H1 (cell line): ENCODE measurements around the gene IDI1. TPM values are rescaled to one million over a fixed set of nuclear protein-coding genes. Genes with fewer than 3 reads are reported as not detected.
A peak's percentile ranks its signal among the peaks of the same experiment; 100 is the strongest.

Experiments used
- CTCF ChIA-PET: fragments of 300-600 bp; sonication (Branson Sonifier 250); formaldehyde crosslinking; loops from one replicate; lab custom pipeline; 2021; ENCODE audit not compliant: partially characterized antibody; lab: Charles Lee
- POLR2A ChIA-PET: fragments of 300-600 bp; sonication (Branson Sonifier 250); formaldehyde crosslinking; loops from one replicate; lab custom pipeline; 2021; ENCODE audit warnings: inconsistent platforms; ENCODE audit not compliant: partially characterized antibody; lab: Charles Lee
- DNase-seq, 2 experiments: peaks; one replicate each; pipeline versions ENCODE4 v3.0.0 to v3.0.0-alpha.2; 2010 to 2022; ENCODE audit warnings: low spot score in 2 of 2, low read depth in 1 of 2, mixed read lengths in 1 of 2
- FAIRE-seq: peaks from 2 replicates; lab custom pipeline; 2011; peaks lifted over from hg19 to GRCh38; lab: Jason Lieb, UNC
- H2AFZ ChIP-seq: 2 replicates; pipeline ENCODE4 v1.8.1; 2012; ENCODE audit warnings: low read length, inconsistent platforms
- H2AK5ac ChIP-seq: 2 replicates; pipeline ENCODE4 v1.6.1; 2013; ENCODE audit warnings: low read depth, low read length
- H2BK120ac ChIP-seq: replicated peaks from 2 replicates; pipeline ENCODE3; 2013; ENCODE audit warnings: low read depth, low read length, inconsistent platforms
- H2BK12ac ChIP-seq: 2 replicates; pipeline ENCODE4 v1.6.1; 2013; ENCODE audit warnings: low read depth, low read length
- H2BK15ac ChIP-seq: 2 replicates; pipeline ENCODE4 v1.6.1; 2013; ENCODE audit warnings: low read length
- H2BK20ac ChIP-seq: 2 replicates; pipeline ENCODE4 v1.6.1; 2013; ENCODE audit warnings: low read length
- H2BK5ac ChIP-seq: 2 replicates; pipeline ENCODE4 v1.6.1; 2013; ENCODE audit warnings: low read depth, low read length
- H3K14ac ChIP-seq: 2 replicates; pipeline ENCODE4 v1.6.1; 2013; ENCODE audit warnings: inconsistent platforms; ENCODE audit not compliant: insufficient read length
- H3K18ac ChIP-seq: 2 replicates; pipeline ENCODE4 v1.6.1; 2013; ENCODE audit warnings: low read length; ENCODE audit errors: extremely low read depth
- H3K23ac ChIP-seq: 2 replicates; pipeline ENCODE4 v1.6.1; 2013; ENCODE audit warnings: inconsistent platforms; ENCODE audit not compliant: insufficient read length
- H3K23me2 ChIP-seq: 2 replicates; pipeline ENCODE4 v1.6.1; 2013; ENCODE audit warnings: low read depth, low read length
- H3K27ac ChIP-seq: 2 replicates; pipeline ENCODE4 v1.6.1; 2011; ENCODE audit warnings: low read depth, low read length, inconsistent platforms
- H3K27me3 ChIP-seq, 4 experiments: replicated peaks in 1 of 4; 1 replicate in 1 of 4; 2 replicates in 3 of 4; pipeline versions ENCODE4 v1.6.1 to v1.8.1; 2011 to 2013; ENCODE audit warnings: low read length in 3 of 4, mild to moderate bottlenecking in 3 of 4, inconsistent platforms in 2 of 4, mixed read lengths in 2 of 4, moderate library complexity in 1 of 4; ENCODE audit not compliant: control insufficient read depth in 3 of 4, insufficient read depth in 3 of 4; ENCODE audit errors: extremely low read depth in 1 of 4
- H3K36me3 ChIP-seq, 4 experiments: 2 replicates each; pipeline versions ENCODE4 v1.6.1 to v1.8.1; 2011 to 2013; ENCODE audit warnings: mild to moderate bottlenecking in 4 of 4, low read length in 3 of 4, moderate library complexity in 2 of 4, control low read depth in 1 of 4, inconsistent platforms in 1 of 4; ENCODE audit not compliant: insufficient read depth in 4 of 4, control insufficient read depth in 2 of 4
- H3K4ac ChIP-seq: replicated peaks from 2 replicates; pipeline ENCODE3; 2013; ENCODE audit warnings: low read length, low read depth, mixed read lengths, inconsistent platforms; ENCODE audit not compliant: insufficient read length
- H3K4me1 ChIP-seq, 4 experiments: replicated peaks in 1 of 4; 1 replicate in 1 of 4; 2 replicates in 3 of 4; pipeline versions ENCODE4 v1.6.1 to v1.8.1; 2011 to 2013; ENCODE audit warnings: low read length in 3 of 4, inconsistent platforms in 2 of 4, mixed read lengths in 1 of 4; ENCODE audit not compliant: insufficient read depth in 4 of 4, control insufficient read depth in 3 of 4
- H3K4me2 ChIP-seq, 2 experiments: 2 replicates each; pipeline versions ENCODE4 v1.6.1 to v1.8.1; 2011 to 2013; ENCODE audit warnings: low read depth in 2 of 2, low read length in 2 of 2, control low read depth in 1 of 2, inconsistent platforms in 1 of 2, mild to moderate bottlenecking in 1 of 2; ENCODE audit not compliant: insufficient read depth in 1 of 2
- H3K4me3 ChIP-seq, 4 experiments: fragments of 200-600, 300-600 bp in 1 of 4; sonication (generic), shearing (Covaris generic), sonication (Bioruptor Twin) in 1 of 4; 2 replicates each; pipeline versions ENCODE4 v1.5.1 to v1.8.1; 2011 to 2016; ENCODE audit warnings: low read length in 4 of 4, low read depth in 3 of 4, control low read depth in 2 of 4, inconsistent platforms in 2 of 4, mild to moderate bottlenecking in 2 of 4, mixed read lengths in 1 of 4, moderate library complexity in 1 of 4; ENCODE audit not compliant: insufficient read depth in 2 of 4; ENCODE audit errors: extremely low read depth in 1 of 4
- H3K56ac ChIP-seq: replicated peaks from 2 replicates; pipeline ENCODE3; 2013; ENCODE audit warnings: low read depth, mild to moderate bottlenecking, mixed read lengths, low read length, inconsistent platforms; ENCODE audit not compliant: insufficient read length
- H3K79me1 ChIP-seq: 2 replicates; pipeline ENCODE4 v1.6.1; 2013; ENCODE audit warnings: low read depth, low read length, control low read depth
- H3K79me2 ChIP-seq, 2 experiments: 2 replicates each; pipeline versions ENCODE4 v1.6.1 to v1.8.1; 2012 to 2013; ENCODE audit warnings: low read length in 2 of 2, mild to moderate bottlenecking in 2 of 2, inconsistent platforms in 1 of 2; ENCODE audit not compliant: insufficient read depth in 2 of 2, control insufficient read depth in 1 of 2
- H3K9ac ChIP-seq, 4 experiments: replicated peaks in 1 of 4; 1 replicate in 1 of 4; 2 replicates in 3 of 4; pipeline versions ENCODE4 v1.6.1 to v1.8.1; 2011 to 2013; ENCODE audit warnings: low read depth in 3 of 4, low read length in 3 of 4, control low read depth in 2 of 4, mild to moderate bottlenecking in 2 of 4, moderate library complexity in 2 of 4, inconsistent platforms in 1 of 4; ENCODE audit errors: extremely low read depth in 1 of 4
- H3K9me3 ChIP-seq, 2 experiments: 2 replicates each; pipeline versions ENCODE4 v1.6.1 to v1.8.1; 2012 to 2013; ENCODE audit warnings: mild to moderate bottlenecking in 2 of 2, moderate library complexity in 2 of 2, control low read depth in 1 of 2, inconsistent platforms in 1 of 2, low read depth in 1 of 2, low read length in 1 of 2, mixed read lengths in 1 of 2; ENCODE audit not compliant: insufficient read depth in 2 of 2
- H4K20me1 ChIP-seq, 2 experiments: replicated peaks in 1 of 2; 2 replicates each; pipeline versions ENCODE3 to v1.8.1; 2011 to 2013; ENCODE audit warnings: inconsistent platforms in 2 of 2, low read length in 2 of 2, mild to moderate bottlenecking in 1 of 2; ENCODE audit not compliant: insufficient read depth in 2 of 2, control insufficient read depth in 1 of 2
- H4K5ac ChIP-seq: 2 replicates; pipeline ENCODE4 v1.6.1; 2013; ENCODE audit warnings: low read length, low read depth, mixed read lengths, inconsistent platforms; ENCODE audit not compliant: insufficient read length
- H4K8ac ChIP-seq: 2 replicates; pipeline ENCODE4 v1.8.0; 2013; ENCODE audit warnings: mild to moderate bottlenecking, moderate library complexity, low read length, inconsistent platforms; ENCODE audit not compliant: insufficient read depth; ENCODE audit errors: extremely low read depth
- H4K91ac ChIP-seq: replicated peaks from 2 replicates; pipeline ENCODE3; 2013; ENCODE audit warnings: low read length, mixed read lengths, inconsistent platforms; ENCODE audit not compliant: insufficient read length
- NRF1 ChIP-seq: IDR thresholded peaks from 2 replicates; pipeline ENCODE4 v1.6.1; 2011; ENCODE audit warnings: mild to moderate bottlenecking, low read depth, low read length, improper control_type of control experiment
- WGBS, 2 experiments: shearing (Covaris generic) in 1 of 2; methylation state at CpG; one replicate each; pipeline versions ENCODE4 v1.1.6 to v1.1.7; 2013 to 2015; ENCODE audit warnings: low lambda C conversion rate in 2 of 2, mixed read lengths in 2 of 2, inconsistent platforms in 1 of 2, low coverage in 1 of 2, missing lambda C conversion rate in 1 of 2; ENCODE audit not compliant: insufficient replicate concordance in 2 of 2, insufficient coverage in 1 of 2, insufficient read length in 1 of 2; ENCODE audit errors: extremely low coverage in 1 of 2, missing lambda C conversion rate in 1 of 2; 5-methylcytosine and 5-hydroxymethylcytosine counted together
- polyA plus RNA-seq, 7 experiments: library from polyadenylated mRNA; depleted of rRNA in 3 of 7; stranded (reverse) in 5 of 7; unstranded in 2 of 7; fragments of >200 nt in 5 of 7; fragments of 200-250 nt in 2 of 7; gene quantifications; 1 replicate in 5 of 7; 2 replicates in 1 of 7; 4 replicates in 1 of 7; pipeline versions ENCODE4 v1.2.1 to v1.2.3, GENCODE V29; 2011 to 2013; ENCODE audit warnings: missing spikeins in 2 of 7, mixed read lengths in 2 of 7
- total RNA-seq: library from RNA; stranded (reverse); fragmentation: NEBNext Ultra II Directional; extraction: Animal tissue kit (Norgen Biotek cat#: 25700); gene quantifications from 2 replicates; pipeline ENCODE4 v1.2.1, GENCODE V29; 2021
- TF ChIP-seq, protein P1 (sequence below): IDR thresholded peaks from 2 replicates; pipeline ENCODE4 v1.6.1; 2012; ENCODE audit warnings: low read length, inconsistent platforms

The IDI1 gene
- total and polyA plus RNA-seq, 2 of the 8 experiments (the other 6 are each of a cell fraction or from before 2014, with no cell fraction given) = 35.3 to 56.6 TPM

DNA sequence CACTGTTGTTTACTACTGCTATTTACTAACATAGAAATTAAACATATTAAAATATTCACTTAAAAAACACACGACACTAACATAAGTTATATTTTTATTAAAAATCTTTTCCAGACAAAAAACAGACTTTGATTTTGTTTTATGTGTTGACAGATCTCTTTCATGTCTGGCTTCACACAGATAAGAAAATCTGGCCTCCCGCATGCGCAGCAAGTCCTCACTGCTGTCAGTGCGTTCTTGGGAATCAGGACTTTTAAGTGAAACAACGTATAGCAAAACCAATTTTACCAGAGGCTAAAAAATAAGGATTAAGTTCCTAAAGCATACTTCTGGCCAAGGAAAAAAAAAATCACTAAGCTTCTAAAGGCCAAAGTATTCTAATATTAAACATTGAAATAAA, 1.2 kb upstream of the IDI1 start:
- H3K23me2 ChIP-seq = no peaks in the 10 kb centered on the region; the same call in 1 of the 2 replicates
- H3K56ac ChIP-seq = no peak overlapping the region
- no peak for DNase-seq
- peak overlapping the region in 1 of 4 experiments; percentile 91; a peak in 2 of 7 replicates for H3K9ac ChIP-seq
- H2BK20ac ChIP-seq = no peak overlapping the region
- TF ChIP-seq NRF1 = peak; percentile 37; the same call in 1 of the 2 replicates
- TF ChIP-seq, protein P1, sequence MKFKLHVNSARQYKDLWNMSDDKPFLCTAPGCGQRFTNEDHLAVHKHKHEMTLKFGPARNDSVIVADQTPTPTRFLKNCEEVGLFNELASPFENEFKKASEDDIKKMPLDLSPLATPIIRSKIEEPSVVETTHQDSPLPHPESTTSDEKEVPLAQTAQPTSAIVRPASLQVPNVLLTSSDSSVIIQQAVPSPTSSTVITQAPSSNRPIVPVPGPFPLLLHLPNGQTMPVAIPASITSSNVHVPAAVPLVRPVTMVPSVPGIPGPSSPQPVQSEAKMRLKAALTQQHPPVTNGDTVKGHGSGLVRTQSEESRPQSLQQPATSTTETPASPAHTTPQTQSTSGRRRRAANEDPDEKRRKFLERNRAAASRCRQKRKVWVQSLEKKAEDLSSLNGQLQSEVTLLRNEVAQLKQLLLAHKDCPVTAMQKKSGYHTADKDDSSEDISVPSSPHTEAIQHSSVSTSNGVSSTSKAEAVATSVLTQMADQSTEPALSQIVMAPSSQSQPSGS = no peak
- 32% methylated on average over 5 of the region's 5 CpGs; no CpG with 5 or more reads in 1 of the 2 experiments for WGBS, 2 experiments
- no peak overlapping the region for H4K8ac ChIP-seq
- H2BK5ac ChIP-seq = no peak overlapping the region
- ChIA-PET POLR2A (interaction anchor here (0.6 to 2.9 kb wide), 9 partner anchors 9 to 120 kb away, joined by 3 to 22 read pairs (median 4); partner anchors contain the start of gene GTPBP4), CTCF (interaction anchor here (0.6 to 0.9 kb wide), 3 partner anchors 33 to 71 kb away, joined by 3 to 5 read pairs (median 3); no protein-coding TSS in a partner anchor)
- no peak overlapping the region for H3K14ac ChIP-seq
- H4K20me1 ChIP-seq = peaks cover 6 to 19% of the 10 kb centered on the region in 2 experiments
- peaks cover 3% of the 10 kb centered on the region; the same call in 1 of the 2 replicates for H3K79me1 ChIP-seq
- peaks cover 24 to 79% of the 10 kb centered on the region in 2 experiments for H3K79me2 ChIP-seq
- FAIRE-seq = no peak
- peak overlapping the region; percentile 75 to 76 for H3K4me2 ChIP-seq
- peaks cover 0 to 28% (median 2%) of the 10 kb centered on the region in 4 experiments; a peak in 3 of 8 replicates for H3K36me3 ChIP-seq
- no peaks in the 10 kb centered on the region for H3K27me3 ChIP-seq
- H3K4me1 ChIP-seq = peaks cover 2 to 6% (median 3%) of the 10 kb centered on the region in 4 experiments; a peak in 4 of 7 replicates
- no peak overlapping the region for H4K91ac ChIP-seq
- no peak overlapping the region for H3K18ac ChIP-seq
- no peak overlapping the region for H3K27ac ChIP-seq
- H3K23ac ChIP-seq = no peak overlapping the region
- H3K4me3 ChIP-seq = peak overlapping the region; percentile 79 to 98 (median 95)
- no peak overlapping the region for H2BK15ac ChIP-seq
- no peak overlapping the region for H2BK120ac ChIP-seq
- H3K4ac ChIP-seq = no peak overlapping the region
- no peak overlapping the region for H2AK5ac ChIP-seq
- H3K9me3 ChIP-seq = no peaks in the 10 kb centered on the region
- no peak overlapping the region for H2AFZ ChIP-seq
- no peak overlapping the region for H2BK12ac ChIP-seq
- peak overlapping the region; percentile 21 for H4K5ac ChIP-seq
